CD4-positive, alpha-beta T cell treated with Interleukin-17A for 1 hour (primary cell): ENCODE measurements around the gene RRP9.

ENCODE experiments used
- DNase-seq: peaks from one replicate; pipeline ENCODE4 v3.0.0-alpha.2; 2020

Gene RRP9

GRCh38 chr3:51896607-51897305 lies 44.9 kb downstream of the RRP9 start:
- DNase-seq: no peak

GRCh38 chr3:51894939-51895338 lies 46.8 kb downstream of the RRP9 start:
- no peak for DNase-seq

- no peak for DNase-seq
Measured at GRCh38 chr3:51894391-51894790, 47.3 kb downstream of the RRP9 start.

- no peak for DNase-seq
Measured at GRCh38 chr3:51891242-51892039, 50.3 kb downstream of the RRP9 start.

- DNase-seq: no peak
Measured at GRCh38 chr3:51888463-51889105, 53.1 kb downstream of the RRP9 start.

GRCh38 chr3:51887620-51888019 lies 54.1 kb downstream of the RRP9 start:
- no peak for DNase-seq

GRCh38 chr3:51886447-51886846 lies 55.3 kb downstream of the RRP9 start:
- no peak for DNase-seq
